Measurements from ENCODE around the gene CCDC6.

- TF ChIP-seq CTCF (conservative IDR thresholded peaks at IDR 0.05; ENCODE audit: low read length) (no peak), EZH2phosphoT487 (IDR thresholded peaks at IDR 0.05; ENCODE audit: borderline replicate concordance, low read depth, low read length) (no peak)
Observed at GRCh38 chr10:59887006-59887405, 19.4 kb downstream of the CCDC6 start.

Data from OCI-LY7 (cell line).